GM23248 (cell line): Measurements from ENCODE around the gene KRT73. TPM values are rescaled to one million over a fixed set of nuclear protein-coding genes. Genes with fewer than 3 reads are reported as not detected.

Source experiments
- DNase-seq: peaks from one replicate; pipeline ENCODE4 v3.0.0-alpha.2; 2015
- H2AFZ ChIP-seq: fragments of 200-600 bp; sonication (generic); 2 replicates; pipeline ENCODE4 v1.6.1; 2016; ENCODE audit warnings: antibody characterized with exemption
- H3F3A ChIP-seq: fragments of 200-600 bp; sonication (generic); 2 replicates; pipeline ENCODE4 v1.6.1; 2016; ENCODE audit warnings: mild to moderate bottlenecking, antibody characterized with exemption, mixed run types; ENCODE audit not compliant: insufficient read depth
- H3K27ac ChIP-seq: fragments of 200-600 bp; sonication (generic); 2 replicates; pipeline ENCODE4 v1.5.1; 2016; ENCODE audit warnings: mild to moderate bottlenecking
- H3K27me3 ChIP-seq: fragments of 200-600 bp; sonication (generic); replicated peaks from 2 replicates; pipeline ENCODE4 v1.6.1; 2016; ENCODE audit warnings: mild to moderate bottlenecking; ENCODE audit not compliant: insufficient read depth
- H3K36me3 ChIP-seq: fragments of 200-600 bp; sonication (generic); 2 replicates; pipeline ENCODE4 v1.6.1; 2016; ENCODE audit warnings: low read depth, mild to moderate bottlenecking
- H3K4me1 ChIP-seq: fragments of 200-600 bp; sonication (generic); 2 replicates; pipeline ENCODE4 v1.6.1; 2016; ENCODE audit warnings: mild to moderate bottlenecking; ENCODE audit not compliant: insufficient read depth
- H3K4me2 ChIP-seq: fragments of 200-600 bp; sonication (generic); one replicate; pipeline ENCODE4 v1.6.1; 2016; ENCODE audit warnings: mild to moderate bottlenecking; ENCODE audit not compliant: unreplicated experiment
- H3K4me3 ChIP-seq: fragments of 200-600 bp; sonication (generic); 2 replicates; pipeline ENCODE4 v1.5.1; 2016; ENCODE audit warnings: mild to moderate bottlenecking
- H3K79me2 ChIP-seq: fragments of 200-600 bp; sonication (generic); 2 replicates; pipeline ENCODE4 v1.6.1; 2016; ENCODE audit warnings: mild to moderate bottlenecking; ENCODE audit not compliant: insufficient read depth
- H3K9ac ChIP-seq: fragments of 200-600 bp; sonication (generic); 2 replicates; pipeline ENCODE4 v1.6.1; 2016; ENCODE audit warnings: mild to moderate bottlenecking
- H3K9me2 ChIP-seq: fragments of 200-600 bp; sonication (generic); 2 replicates; pipeline ENCODE4 v1.6.1; 2016; ENCODE audit warnings: mixed run types, mild to moderate bottlenecking, moderate library complexity; ENCODE audit not compliant: insufficient read depth
- H3K9me3 ChIP-seq: fragments of 200-600 bp; sonication (generic); one replicate; pipeline ENCODE4 v1.6.1; 2017; ENCODE audit warnings: low read depth
- H4K20me1 ChIP-seq: fragments of 200-600 bp; sonication (generic); 2 replicates; pipeline ENCODE4 v1.6.0; 2016; ENCODE audit not compliant: insufficient read depth
- EZH2 ChIP-seq: fragments of 200-600 bp; sonication (generic); IDR thresholded peaks from 2 replicates; pipeline ENCODE4 v1.6.1; 2018; ENCODE audit warnings: antibody characterized with exemption, mild to moderate bottlenecking; ENCODE audit not compliant: insufficient read depth, poor library complexity, severe bottlenecking
- EZH2phosphoT487 ChIP-seq: fragments of 200-600 bp; sonication (generic); IDR thresholded peaks from 2 replicates; pipeline ENCODE4 v1.6.1; 2018; ENCODE audit warnings: antibody characterized with exemption, moderate library complexity, mild to moderate bottlenecking, low read depth; ENCODE audit not compliant: insufficient read depth
- WGBS, 2 experiments: methylation state at CpG; one replicate each; pipeline ENCODE4 v1.1.6; 2015 to 2017; ENCODE audit warnings: low lambda C conversion rate in 2 of 2, low coverage in 1 of 2; ENCODE audit errors: missing lambda C conversion rate in 2 of 2; 5-methylcytosine and 5-hydroxymethylcytosine counted together
- in situ Hi-C: fragments of 300-500 bp; cut with MboI; formaldehyde crosslinking; loops from 2 replicates; pipeline ENCODE4 v1.15.0; 2020
- polyA plus RNA-seq: library from polyadenylated mRNA; unstranded; fragments of >200 nt; fragmentation: Nextera tagmentation; extraction: Ambion mirVana; gene quantifications from 2 replicates; pipeline ENCODE4 v1.2.1, GENCODE V29; 2016
- total RNA-seq: library from RNA; depleted of rRNA; stranded (reverse); fragments of >200 nt; shearing (Covaris generic); gene quantifications from 2 replicates; pipeline ENCODE4 v1.2.3, GENCODE V29; 2014

Gene KRT73
- total and polyA plus RNA-seq, 2 experiments from 2014 or later, result not detected

GRCh38 chr12:52649066-52649465 lies 30.7 kb upstream of the KRT73 start:
- Histone ChIP-seq H4K20me1 (no peaks in the 10 kb centered on the region), H3K9ac (no peak overlapping the region), H3K27me3 (peaks cover 49% of the 10 kb centered on the region), H3F3A (no peaks in the 10 kb centered on the region), H3K9me2 (no peaks in the 10 kb centered on the region), H3K4me1 (no peaks in the 10 kb centered on the region), H3K27ac (no peak overlapping the region), H3K4me2 (no peak overlapping the region), H3K4me3 (no peak overlapping the region), H3K9me3 (no peaks in the 10 kb centered on the region), H3K36me3 (no peaks in the 10 kb centered on the region), H2AFZ (no peak overlapping the region), H3K79me2 (no peaks in the 10 kb centered on the region)
- no peak for TF ChIP-seq EZH2phosphoT487
- TF ChIP-seq EZH2, result no peak
- no peak for DNase-seq
- WGBS, 2 experiments, result 24 to 27% methylated on average over 6 of the region's 6 CpGs
- in situ Hi-C loops, result no loop called here

- H3K9ac ChIP-seq, result no peak overlapping the region
- H4K20me1 ChIP-seq, result no peaks in the 10 kb centered on the region
- H3K9me2 ChIP-seq, result no peaks in the 10 kb centered on the region
- no peak for DNase-seq
- H3K27ac ChIP-seq, result no peak overlapping the region
- no peaks in the 10 kb centered on the region for H3K9me3 ChIP-seq
- no peaks in the 10 kb centered on the region for H3K36me3 ChIP-seq
- H3K4me3 ChIP-seq, result no peak overlapping the region
- H3F3A ChIP-seq, result no peaks in the 10 kb centered on the region
- H3K27me3 ChIP-seq, result peaks cover 49% of the 10 kb centered on the region
- no peaks in the 10 kb centered on the region for H3K79me2 ChIP-seq
- no peak overlapping the region for H3K4me2 ChIP-seq
- H3K4me1 ChIP-seq, result no peaks in the 10 kb centered on the region
- in situ Hi-C loops, result no loop called here
- H2AFZ ChIP-seq, result no peak overlapping the region
- WGBS, 2 experiments, result 72 to 75% methylated on average over 8 of the region's 8 CpGs
- TF ChIP-seq EZH2phosphoT487 (no peak), EZH2 (no peak)
Measured at GRCh38 chr12:52648012-52648550, 29.7 kb upstream of the KRT73 start.

- Histone ChIP-seq H3K4me1 (no peaks in the 10 kb centered on the region), H3K27me3 (peaks cover 44% of the 10 kb centered on the region), H3K9me3 (no peaks in the 10 kb centered on the region), H2AFZ (no peak overlapping the region), H3K4me3 (no peak overlapping the region), H3F3A (no peaks in the 10 kb centered on the region), H3K79me2 (no peaks in the 10 kb centered on the region), H3K4me2 (no peak overlapping the region), H3K9me2 (no peaks in the 10 kb centered on the region), H3K36me3 (no peaks in the 10 kb centered on the region), H3K9ac (no peak overlapping the region), H4K20me1 (no peaks in the 10 kb centered on the region), H3K27ac (no peak overlapping the region)
- DNase-seq, result no peak
- 81 to 84% methylated on average over 9 of the region's 9 CpGs for WGBS, 2 experiments
- in situ Hi-C loops, result no loop called here
- TF ChIP-seq EZH2 (no peak), EZH2phosphoT487 (no peak)
Measured at GRCh38 chr12:52647601-52648000, 29.2 kb upstream of the KRT73 start.

GRCh38 chr12:52646613-52647012 lies 28.3 kb upstream of the KRT73 start:
- DNase-seq, result no peak
- H3K79me2 ChIP-seq, result no peaks in the 10 kb centered on the region
- H2AFZ ChIP-seq, result no peak overlapping the region
- no peak overlapping the region for H3K4me3 ChIP-seq
- no peaks in the 10 kb centered on the region for H3K4me1 ChIP-seq
- peaks cover 49% of the 10 kb centered on the region for H3K27me3 ChIP-seq
- H3K36me3 ChIP-seq, result no peaks in the 10 kb centered on the region
- WGBS, 2 experiments, result 61 to 67% methylated on average over 12 of the region's 12 CpGs
- H4K20me1 ChIP-seq, result no peaks in the 10 kb centered on the region
- TF ChIP-seq EZH2, result no peak
- H3K9ac ChIP-seq, result no peak overlapping the region
- no peaks in the 10 kb centered on the region for H3K9me2 ChIP-seq
- H3F3A ChIP-seq, result no peaks in the 10 kb centered on the region
- H3K9me3 ChIP-seq, result no peaks in the 10 kb centered on the region
- in situ Hi-C loops, result no loop called here
- H3K27ac ChIP-seq, result no peak overlapping the region
- no peak overlapping the region for H3K4me2 ChIP-seq

- no peak overlapping the region for H3K9ac ChIP-seq
- no peaks in the 10 kb centered on the region for H3K36me3 ChIP-seq
- no peak for TF ChIP-seq EZH2phosphoT487
- TF ChIP-seq EZH2, result no peak
- no peak overlapping the region for H3K27ac ChIP-seq
- H3K9me2 ChIP-seq, result no peaks in the 10 kb centered on the region
- no peaks in the 10 kb centered on the region for H3F3A ChIP-seq
- no peak for DNase-seq
- H4K20me1 ChIP-seq, result no peaks in the 10 kb centered on the region
- H3K9me3 ChIP-seq, result no peaks in the 10 kb centered on the region
- no peaks in the 10 kb centered on the region for H3K4me1 ChIP-seq
- in situ Hi-C loops, result no loop called here
- WGBS, 2 experiments, result 41 to 55% methylated on average over 4 of the region's 4 CpGs
- no peak overlapping the region for H3K4me2 ChIP-seq
- peaks cover 56% of the 10 kb centered on the region for H3K27me3 ChIP-seq
- H2AFZ ChIP-seq, result no peak overlapping the region
- no peak overlapping the region for H3K4me3 ChIP-seq
- no peaks in the 10 kb centered on the region for H3K79me2 ChIP-seq
Measured at GRCh38 chr12:52645982-52646381, 27.6 kb upstream of the KRT73 start.
